ENCODE measurements around the gene ABTB1.
"Not testable (repeated sequence)": the region's sequence is repeated elsewhere in the genome, so short reads cannot be mapped to it uniquely, and the experiment has no call there.

ABTB1 gene

GRCh38 chr3:127699416-127700300, 26.9 kb downstream of the ABTB1 start:
- no peak for ATAC-seq
- Mint-ChIP-seq H3K4me1 (peaks cover 10% of the 10 kb centered on the region), H3K9me3 (no peaks in the 10 kb centered on the region), H3K4me3 (no peak overlapping the region), H3K27me3 (peaks cover 22% of the 10 kb centered on the region), H3K27ac (no peak overlapping the region)
- no peak for DNase-seq

GRCh38 chr3:127700406-127700805, 27.7 kb downstream of the ABTB1 start:
- H3K4me1 Mint-ChIP-seq = peaks cover 10% of the 10 kb centered on the region
- no peaks in the 10 kb centered on the region for H3K9me3 Mint-ChIP-seq
- no peak for ATAC-seq
- no peak for DNase-seq
- H3K4me3 Mint-ChIP-seq = no peak overlapping the region
- peaks cover 22% of the 10 kb centered on the region for H3K27me3 Mint-ChIP-seq
- H3K27ac Mint-ChIP-seq = no peak overlapping the region

GRCh38 chr3:127701280-127701911, 28.6 kb downstream of the ABTB1 start:
- peaks cover 10% of the 10 kb centered on the region for H3K4me1 Mint-ChIP-seq
- ATAC-seq = no peak
- H3K27ac Mint-ChIP-seq = no peak overlapping the region
- H3K4me3 Mint-ChIP-seq = no peak overlapping the region
- no peak for DNase-seq
- H3K9me3 Mint-ChIP-seq = no peaks in the 10 kb centered on the region
- peaks cover 22% of the 10 kb centered on the region for H3K27me3 Mint-ChIP-seq

GRCh38 chr3:127702151-127702578, 29.4 kb downstream of the ABTB1 start:
- Mint-ChIP-seq H3K9me3 (no peaks in the 10 kb centered on the region), H3K4me3 (no peak overlapping the region), H3K27me3 (peaks cover 22% of the 10 kb centered on the region), H3K27ac (no peak overlapping the region), H3K4me1 (peaks cover 10% of the 10 kb centered on the region)
- DNase-seq = no peak
- ATAC-seq = no peak

GRCh38 chr3:127704840-127705239, 32.1 kb downstream of the ABTB1 start:
- DNase-seq, H3K27ac Mint-ChIP-seq, ATAC-seq, H3K9me3 Mint-ChIP-seq, H3K4me1 Mint-ChIP-seq, H3K4me3 Mint-ChIP-seq: not testable (repeated sequence)
- H3K27me3 Mint-ChIP-seq = peaks cover 22% of the 10 kb centered on the region

GRCh38 chr3:127706312-127706711, 33.6 kb downstream of the ABTB1 start:
- Mint-ChIP-seq H3K27me3 (peaks cover 22% of the 10 kb centered on the region), H3K4me1 (no peaks in the 10 kb centered on the region), H3K9me3 (no peaks in the 10 kb centered on the region), H3K4me3 (no peak overlapping the region), H3K27ac (no peak overlapping the region)
- DNase-seq = no peak
- ATAC-seq = no peak

GRCh38 chr3:127706785-127707351, 34.1 kb downstream of the ABTB1 start:
- Mint-ChIP-seq H3K27ac (peak overlapping the region in 1 of 2 donors; percentile 72), H3K27me3 (peaks cover 16% of the 10 kb centered on the region), H3K4me3 (no peak overlapping the region), H3K9me3 (no peaks in the 10 kb centered on the region), H3K4me1 (no peaks in the 10 kb centered on the region)
- DNase-seq (no peak), ATAC-seq (no peak)

- peak overlapping the region in 1 of 2 donors; percentile 57 for H3K27ac Mint-ChIP-seq
- no peak for ATAC-seq
Measured at GRCh38 chr3:127707851-127708411, 35.2 kb downstream of the ABTB1 start.

GRCh38 chr3:127708837-127709236, 36.1 kb downstream of the ABTB1 start:
- ATAC-seq (no peak), DNase-seq (no peak)
- no peaks in the 10 kb centered on the region for H3K4me1 Mint-ChIP-seq
- H3K9me3 Mint-ChIP-seq = no peaks in the 10 kb centered on the region
- H3K27me3 Mint-ChIP-seq = peaks cover under 1% of the 10 kb centered on the region
- no peak overlapping the region for H3K4me3 Mint-ChIP-seq
- no peak overlapping the region for H3K27ac Mint-ChIP-seq

More at GRCh38 chr3:127707851-127708411, 35.2 kb downstream of the ABTB1 start:
- H3K27me3 Mint-ChIP-seq = peaks cover 10% of the 10 kb centered on the region
- H3K9me3 Mint-ChIP-seq = no peaks in the 10 kb centered on the region
- no peak for DNase-seq
- H3K4me3 Mint-ChIP-seq = no peak overlapping the region
- no peaks in the 10 kb centered on the region for H3K4me1 Mint-ChIP-seq

GRCh38 chr3:127709320-127710060, 36.7 kb downstream of the ABTB1 start:
- DNase-seq = no peak
- Mint-ChIP-seq H3K27me3 (no peaks in the 10 kb centered on the region), H3K4me1 (no peaks in the 10 kb centered on the region), H3K9me3 (no peaks in the 10 kb centered on the region), H3K27ac (no peak overlapping the region), H3K4me3 (no peak overlapping the region)
- no peak for ATAC-seq

- DNase-seq = no peak
- Mint-ChIP-seq H3K27me3 (peaks cover 4% of the 10 kb centered on the region), H3K9me3 (no peaks in the 10 kb centered on the region), H3K4me1 (no peaks in the 10 kb centered on the region), H3K4me3 (no peak overlapping the region), H3K27ac (peak overlapping the region in 1 of 2 donors; percentile 22)
- ATAC-seq = no peak
Measured at GRCh38 chr3:127710155-127710941, 37.6 kb downstream of the ABTB1 start.

- H3K27me3 Mint-ChIP-seq = peaks cover 7% of the 10 kb centered on the region
- no peak overlapping the region for H3K27ac Mint-ChIP-seq
- no peaks in the 10 kb centered on the region for H3K4me1 Mint-ChIP-seq
- DNase-seq (no peak), ATAC-seq (no peak)
- no peak overlapping the region for H3K4me3 Mint-ChIP-seq
- no peaks in the 10 kb centered on the region for H3K9me3 Mint-ChIP-seq
Measured at GRCh38 chr3:127711021-127711695, 38.4 kb downstream of the ABTB1 start.

- H3K27me3 Mint-ChIP-seq = peaks cover 7% of the 10 kb centered on the region
- no peaks in the 10 kb centered on the region for H3K4me1 Mint-ChIP-seq
- H3K27ac Mint-ChIP-seq = no peak overlapping the region
- no peaks in the 10 kb centered on the region for H3K9me3 Mint-ChIP-seq
- no peak for DNase-seq
- no peak for ATAC-seq
- no peak overlapping the region for H3K4me3 Mint-ChIP-seq
Measured at GRCh38 chr3:127711896-127712295, 39.1 kb downstream of the ABTB1 start.

- H3K27ac Mint-ChIP-seq = no peak overlapping the region
- no peaks in the 10 kb centered on the region for H3K4me1 Mint-ChIP-seq
- H3K27me3 Mint-ChIP-seq = peaks cover 7% of the 10 kb centered on the region
- ATAC-seq (no peak), DNase-seq (no peak)
- no peak overlapping the region for H3K4me3 Mint-ChIP-seq
- no peaks in the 10 kb centered on the region for H3K9me3 Mint-ChIP-seq
Measured at GRCh38 chr3:127712461-127712860, 39.7 kb downstream of the ABTB1 start.

All from stimulated activated naive CD8-positive, alpha-beta T cell treated with anti-CD3 and anti-CD28 coated beads, Interleukin-15, amount 100 ng/mL, for 72 hours (primary cell).